Gastrocnemius medialis (tissue), 4 donors: ENCODE results near the gene ZNF248. TPM values are rescaled to one million over a fixed set of nuclear protein-coding genes. Genes with fewer than 3 reads are reported as not detected.
"Not testable (repeated sequence)": the region's sequence is repeated elsewhere in the genome, so short reads cannot be mapped to it uniquely, and the experiment has no call there.

ENCODE experiments used
- ATAC-seq, 2 donors: fragments of 150-250 bp; one replicate each; pipeline ENCODE4 v1.9.1; 2016
- DNase-seq, 2 donors: peaks; one replicate each; pipeline ENCODE4 v3.0.0-alpha.2; 2019
- H3K27ac ChIP-seq, 4 donors: fragments of 200-600 bp; sonication (generic); 1 replicate in 1 of 4; 2 replicates in 3 of 4; pipeline ENCODE4 v1.5.1; 2016 to 2018; ENCODE audit warnings: mild to moderate bottlenecking in 2 of 4, moderate library complexity in 1 of 4
- H3K27me3 ChIP-seq, 3 donors: fragments of 200-600 bp; sonication (generic) in 2 of 3; 1 replicate in 1 of 3; 2 replicates in 2 of 3; pipeline versions ENCODE4 v1.5.1 to v1.6.0; 2016 to 2019; ENCODE audit warnings: mild to moderate bottlenecking in 1 of 3, moderate library complexity in 1 of 3
- H3K36me3 ChIP-seq, 2 donors: fragments of 200-600 bp; sonication (generic) in 1 of 2; one replicate each; pipeline ENCODE4 v1.5.1; 2017 to 2018
- H3K4me1 ChIP-seq, 2 donors: fragments of 200-600 bp; sonication (generic) in 1 of 2; one replicate each; pipeline ENCODE4 v1.5.1; 2016 to 2017; ENCODE audit warnings: mild to moderate bottlenecking in 2 of 2
- H3K4me3 ChIP-seq, 4 donors: fragments of 200-600 bp; sonication (generic) in 3 of 4; 1 replicate in 1 of 4; 2 replicates in 3 of 4; pipeline ENCODE4 v1.5.1; 2016 to 2019; ENCODE audit warnings: mild to moderate bottlenecking in 2 of 4
- H3K9me3 ChIP-seq, 3 donors: fragments of 200-600 bp; sonication (generic) in 2 of 3; 1 replicate in 1 of 3; 2 replicates in 2 of 3; pipeline ENCODE4 v1.5.1; 2016 to 2019
- POLR2A ChIP-seq, 2 donors: fragments of 450-650 bp; IDR thresholded peaks; one replicate each; pipeline ENCODE4 v1.6.1; 2017; ENCODE audit warnings: antibody characterized with exemption in 2 of 2, mild to moderate bottlenecking in 2 of 2, moderate library complexity in 2 of 2
- in situ Hi-C, 4 donors: fragments of 200-750 bp; cut with MboI; loops; one replicate each; pipeline versions ENCODE4 v1.15.0 to v1.8.0; 2017; ENCODE audit warnings: low sequenced_read_pairs in 4 of 4
- intact Hi-C: fragments of 100-400 bp; cut with DNase I; formaldehyde crosslinking; loops from one replicate; pipeline ENCODE4 v1.15.1; 2023; ENCODE audit warnings: low total_unique reads
- total RNA-seq, 4 donors: library from RNA; depleted of rRNA; stranded (reverse); fragments of >200 nt; gene quantifications; one replicate each; pipeline versions ENCODE4 v1.1.0 to v1.2.3, GENCODE V29; 2016
- TF ChIP-seq, protein P1 (sequence below), 5 experiments: fragments of 450-650 bp in 3 of 5; fragments of 200-600 bp in 2 of 5; sonication (generic) in 2 of 5; IDR thresholded peaks in 4 of 5; conservative IDR thresholded peaks in 1 of 5; 1 replicate in 4 of 5; 2 replicates in 1 of 5; pipeline ENCODE4 v1.5.1; 2016 to 2019; ENCODE audit warnings: antibody characterized with exemption in 5 of 5, mild to moderate bottlenecking in 3 of 5, moderate library complexity in 3 of 5

The ZNF248 gene
- total RNA-seq, 4 donors from 2014 or later, result 2.1 to 17.3 (median 7.8) TPM

DNA sequence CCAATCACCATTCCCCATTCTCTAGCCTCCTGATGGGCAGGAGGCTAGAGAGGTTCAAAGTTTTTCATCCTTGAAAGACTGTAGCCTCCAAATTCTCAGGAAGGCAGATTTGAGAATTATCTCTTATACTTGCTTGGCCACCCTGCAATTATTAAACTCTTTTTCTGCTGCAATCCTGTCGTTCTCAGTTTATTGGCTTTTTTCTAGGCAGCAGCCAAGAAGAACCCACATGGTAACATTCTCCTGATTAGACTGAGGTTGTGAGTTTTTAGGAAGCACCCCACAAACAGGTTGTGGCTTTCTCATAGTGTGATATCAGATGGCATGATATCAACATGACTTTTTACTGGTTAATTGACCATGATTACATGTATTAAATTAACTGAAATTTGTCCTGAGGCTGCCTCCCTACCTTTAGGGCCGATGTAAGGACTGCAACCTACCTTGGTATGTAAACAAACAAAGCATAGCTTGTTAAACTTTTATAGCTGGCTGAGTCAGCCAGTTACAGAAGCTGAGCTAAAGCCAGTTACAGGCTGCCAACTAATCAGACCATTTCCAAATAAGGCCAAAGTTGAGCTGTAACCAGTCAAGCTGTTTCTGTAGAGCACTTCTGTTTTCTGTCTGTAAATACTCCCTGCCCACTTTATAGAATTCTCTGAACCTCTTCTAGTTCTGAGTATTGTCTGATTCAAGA, 3.2 kb upstream of the ZNF248 start:
- Histone ChIP-seq H3K36me3 (no peaks in the 10 kb centered on the region), H3K4me3 (no peak overlapping the region), H3K27me3 (no peaks in the 10 kb centered on the region), H3K9me3 (no peaks in the 10 kb centered on the region), H3K27ac (no peak overlapping the region), H3K4me1 (peaks cover 16 to 22% of the 10 kb centered on the region in 2 donors)
- ATAC-seq (no peak), DNase-seq (no peak)
- in situ Hi-C loops, result loop anchor here in 3 of 4 donors (10.0 to 25.0 kb wide), 2 partner anchors 114 to 227 kb away; partner anchors contain the start of genes ZNF25 (in 2 of the 3) and ZNF37A (in 1 of the 3)
- intact Hi-C loops, result no loop called here
- TF ChIP-seq, protein P1, sequence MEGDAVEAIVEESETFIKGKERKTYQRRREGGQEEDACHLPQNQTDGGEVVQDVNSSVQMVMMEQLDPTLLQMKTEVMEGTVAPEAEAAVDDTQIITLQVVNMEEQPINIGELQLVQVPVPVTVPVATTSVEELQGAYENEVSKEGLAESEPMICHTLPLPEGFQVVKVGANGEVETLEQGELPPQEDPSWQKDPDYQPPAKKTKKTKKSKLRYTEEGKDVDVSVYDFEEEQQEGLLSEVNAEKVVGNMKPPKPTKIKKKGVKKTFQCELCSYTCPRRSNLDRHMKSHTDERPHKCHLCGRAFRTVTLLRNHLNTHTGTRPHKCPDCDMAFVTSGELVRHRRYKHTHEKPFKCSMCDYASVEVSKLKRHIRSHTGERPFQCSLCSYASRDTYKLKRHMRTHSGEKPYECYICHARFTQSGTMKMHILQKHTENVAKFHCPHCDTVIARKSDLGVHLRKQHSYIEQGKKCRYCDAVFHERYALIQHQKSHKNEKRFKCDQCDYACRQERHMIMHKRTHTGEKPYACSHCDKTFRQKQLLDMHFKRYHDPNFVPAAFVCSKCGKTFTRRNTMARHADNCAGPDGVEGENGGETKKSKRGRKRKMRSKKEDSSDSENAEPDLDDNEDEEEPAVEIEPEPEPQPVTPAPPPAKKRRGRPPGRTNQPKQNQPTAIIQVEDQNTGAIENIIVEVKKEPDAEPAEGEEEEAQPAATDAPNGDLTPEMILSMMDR (IDR thresholded peaks at IDR 0.05 in 4 of 5, conservative IDR thresholded peaks at IDR 0.05 in 1 of 5), result no peak
- TF ChIP-seq POLR2A (IDR thresholded peaks at IDR 0.05), result no peak

DNA sequence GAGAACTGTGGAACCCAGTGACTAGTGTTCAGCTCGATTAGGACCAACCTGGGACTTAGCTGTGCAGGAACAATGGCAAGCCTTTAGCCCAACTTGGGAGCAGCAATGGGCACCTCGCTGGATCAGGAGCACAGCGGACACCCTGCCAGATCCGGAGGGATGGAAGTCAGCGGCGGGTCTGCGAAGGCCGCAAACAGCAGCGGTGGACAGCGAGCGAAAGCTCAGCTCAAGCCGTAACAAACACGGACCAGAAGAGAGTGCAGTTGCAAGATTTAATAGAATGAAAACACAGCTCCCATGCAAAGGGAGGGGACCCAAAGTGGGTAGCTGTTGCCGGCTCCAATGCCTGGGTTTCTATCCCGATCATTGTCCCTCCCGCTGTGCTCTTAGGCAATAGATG, 1.9 kb upstream of the ZNF248 start:
- DNase-seq, H3K27me3 ChIP-seq, H3K9me3 ChIP-seq, ATAC-seq, H3K4me3 ChIP-seq, intact Hi-C loops, H3K36me3 ChIP-seq: not testable (repeated sequence)
- H3K27ac ChIP-seq, result peak overlapping the region in 1 of 4 donors; percentile 100
- peaks cover 30 to 34% of the 10 kb centered on the region in 2 donors for H3K4me1 ChIP-seq
- in situ Hi-C loops, result loop anchor here in 3 of 4 donors (10.0 to 25.0 kb wide), 2 partner anchors 228 to 236 kb away; partner anchors contain the start of gene ZNF37A (in 3 of the 3)

DNA sequence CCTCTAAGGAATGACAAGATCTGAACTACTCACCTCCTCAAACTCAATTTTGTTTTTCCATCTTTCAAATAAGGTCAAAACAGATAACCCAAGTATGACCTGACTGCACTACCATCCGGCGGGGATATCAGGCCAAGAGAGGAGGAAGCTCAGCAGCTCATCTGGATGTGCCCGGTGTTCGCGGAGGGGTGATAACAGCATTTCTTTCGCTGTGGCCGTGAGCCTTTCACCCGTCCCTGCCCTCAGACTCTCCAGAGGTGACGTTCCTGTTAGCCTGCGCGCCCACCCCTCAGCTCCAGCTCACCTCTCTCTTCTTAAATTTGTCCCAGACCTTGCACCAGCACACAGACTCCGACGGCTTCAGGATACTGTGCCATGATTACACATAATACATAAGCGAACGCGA, 526 bp downstream of the ZNF248 start:
- ATAC-seq (peak; percentile 10 to 14), DNase-seq (peak in 1 of 2 donors; percentile 15)
- TF ChIP-seq, protein P1 (IDR thresholded peaks at IDR 0.05 in 4 of 5, conservative IDR thresholded peaks at IDR 0.05 in 1 of 5), result no peak
- no peak for TF ChIP-seq POLR2A (IDR thresholded peaks at IDR 0.05)
- Histone ChIP-seq H3K27me3 (no peaks in the 10 kb centered on the region), H3K4me1 (peaks cover 32 to 34% of the 10 kb centered on the region in 2 donors), H3K36me3 (no peaks in the 10 kb centered on the region), H3K27ac (peak overlapping the region; percentile 99 to 100 (median 100)), H3K4me3 (peak overlapping the region; percentile 85 to 95 (median 89)), H3K9me3 (no peaks in the 10 kb centered on the region)
- in situ Hi-C loops, result loop anchor here in 3 of 4 donors (10.0 to 25.0 kb wide), 2 partner anchors 230 to 238 kb away; partner anchors contain the start of gene ZNF37A (in 3 of the 3)
- intact Hi-C loops, result loop anchor here (1.0 to 2.0 kb wide), 2 partner anchors 119 to 154 kb away; partner anchors contain the start of genes ZNF25 and ZNF33A

DNA sequence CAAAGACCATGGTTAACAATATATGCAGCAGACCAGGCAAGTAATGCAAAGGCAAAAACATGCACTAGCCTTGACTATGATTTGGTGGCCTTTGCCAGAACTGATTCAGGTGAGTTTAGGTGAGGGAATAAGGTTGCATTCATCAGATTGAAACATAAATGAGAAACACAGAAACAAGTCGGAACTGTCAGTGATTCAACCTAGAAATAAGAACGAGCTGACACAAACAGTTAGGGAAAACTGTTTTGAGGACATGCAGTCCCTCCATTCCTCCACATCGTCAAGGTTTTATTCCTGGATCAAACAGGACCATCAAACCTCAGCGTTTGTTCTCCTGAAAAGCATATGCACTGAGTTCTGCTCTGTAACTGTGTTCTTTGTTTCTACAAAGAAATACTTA, 1.8 kb downstream of the ZNF248 start:
- in situ Hi-C loops (loop anchor here in 3 of 4 donors (10.0 to 25.0 kb wide), 2 partner anchors 232 to 239 kb away; partner anchors contain the start of gene ZNF37A (in 3 of the 3)), intact Hi-C loops (loop anchor here (2.0 kb wide), 1 partner anchor 155 kb away; the partner anchor contains the start of gene ZNF33A)
- Histone ChIP-seq H3K36me3 (no peaks in the 10 kb centered on the region), H3K27me3 (no peaks in the 10 kb centered on the region), H3K27ac (peak overlapping the region in 3 of 4 donors; percentile 38 to 100 (median 100)), H3K4me1 (peaks cover 32 to 34% of the 10 kb centered on the region in 2 donors), H3K4me3 (peak overlapping the region in 3 of 4 donors; percentile 2 to 95 (median 17)), H3K9me3 (no peaks in the 10 kb centered on the region)
- TF ChIP-seq POLR2A (IDR thresholded peaks at IDR 0.05), result no peak
- TF ChIP-seq, protein P1 (IDR thresholded peaks at IDR 0.05 in 4 of 5, conservative IDR thresholded peaks at IDR 0.05 in 1 of 5), result no peak
- no peak for ATAC-seq
- DNase-seq, result no peak

DNA sequence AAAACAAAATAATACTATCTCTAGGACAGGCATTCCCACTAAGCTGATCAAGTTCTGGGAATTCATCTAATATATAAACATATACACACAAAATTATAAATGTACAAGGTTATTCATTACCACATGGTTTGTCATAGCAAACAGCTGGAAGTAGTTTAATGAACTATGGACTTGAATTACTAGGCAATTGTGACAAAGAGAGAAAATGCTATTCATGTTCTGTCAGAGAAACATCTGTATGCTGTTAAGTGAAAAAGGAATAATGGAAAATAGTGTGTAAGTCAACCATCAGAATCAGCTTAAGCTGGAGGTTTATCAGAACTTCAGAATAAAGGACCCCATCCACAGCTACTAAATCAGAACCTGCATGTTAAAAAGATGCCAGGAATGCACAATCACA, 2.8 kb downstream of the ZNF248 start:
- TF ChIP-seq, protein P1 (IDR thresholded peaks at IDR 0.05 in 4 of 5, conservative IDR thresholded peaks at IDR 0.05 in 1 of 5), result no peak
- no peak for TF ChIP-seq POLR2A (IDR thresholded peaks at IDR 0.05)
- intact Hi-C loops, result no loop called here
- no peaks in the 10 kb centered on the region for H3K9me3 ChIP-seq
- no peaks in the 10 kb centered on the region for H3K36me3 ChIP-seq
- H3K27ac ChIP-seq, result peak overlapping the region in 3 of 4 donors; percentile 4 to 100 (median 100)
- no peak for ATAC-seq
- no peaks in the 10 kb centered on the region for H3K27me3 ChIP-seq
- H3K4me1 ChIP-seq, result peaks cover 32 to 34% of the 10 kb centered on the region in 2 donors
- no peak for DNase-seq
- no peak overlapping the region for H3K4me3 ChIP-seq
- in situ Hi-C loops, result loop anchor here in 3 of 4 donors (10.0 to 25.0 kb wide), 2 partner anchors 233 to 240 kb away; partner anchors contain the start of gene ZNF37A (in 3 of the 3)
